Measurements from ENCODE around the gene ZBTB16. TPM values are rescaled to one million over a fixed set of nuclear protein-coding genes. Genes with fewer than 3 reads are reported as not detected.

Gene ZBTB16
- total and polyA plus RNA-seq, 12 donors = 7.9 to 119 (median 53.2) TPM

DNA sequence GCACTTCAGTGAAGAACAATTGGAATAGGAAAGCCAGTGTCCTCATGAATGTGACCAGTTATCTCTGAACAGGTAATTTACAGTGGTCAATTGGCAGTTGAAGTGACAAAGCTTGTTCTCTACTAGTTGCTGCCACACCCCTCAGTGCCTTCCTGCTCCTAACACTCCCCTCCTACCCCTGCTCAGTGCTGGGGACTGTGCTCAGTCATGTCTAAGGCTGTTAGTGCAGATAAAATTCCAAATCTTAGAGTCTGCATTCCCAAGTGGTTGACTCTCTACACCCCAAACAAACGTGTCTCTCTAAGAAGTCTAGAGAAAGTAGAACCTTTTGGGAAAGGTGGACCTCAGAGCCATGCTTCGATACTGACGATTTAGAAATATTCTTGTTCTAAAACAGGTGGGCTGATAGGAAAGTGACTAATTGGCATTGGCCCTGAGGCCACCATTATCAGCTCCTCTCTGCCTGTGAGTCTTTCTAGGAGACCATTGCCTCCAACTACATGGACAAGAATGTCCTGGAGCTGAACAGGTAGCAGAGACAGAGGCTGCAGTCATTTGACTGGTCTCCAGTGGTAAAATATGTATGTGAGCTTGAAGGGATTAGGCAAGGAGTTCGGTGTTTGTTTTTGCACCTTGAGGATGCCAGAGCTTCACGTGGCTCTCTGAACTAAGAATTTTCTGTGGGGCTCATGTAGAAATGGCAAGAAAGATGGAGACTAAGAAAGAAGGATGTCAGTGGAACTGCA lies 214.6 kb downstream of the ZBTB16 start:
- intact Hi-C loops (cut with DNase I) = loop anchor here in 1 of 2 donors (10.0 kb wide), 1 partner anchor 481 kb away; no protein-coding TSS in a partner anchor
- no peaks in the 10 kb centered on the region for H3K27me3 ChIP-seq
- 72 to 83% (median 76%) methylated on average over 5 of the region's 5 CpGs for WGBS, 4 donors

GRCh38 chr11:114274637-114275036 lies 215.1 kb downstream of the ZBTB16 start:
- Histone ChIP-seq H3K4me1 (replicated peaks in 1 of 2) (no peaks in the 10 kb centered on the region), H3K27ac (no peak overlapping the region), H3K36me3 (replicated peaks in 1 of 2) (no peaks in the 10 kb centered on the region), H3K27me3 (no peaks in the 10 kb centered on the region), H3K4me3 (no peak overlapping the region), H3K9me3 (replicated peaks in 1 of 3) (no peaks in the 10 kb centered on the region)
- TF ChIP-seq CTCF (IDR thresholded peaks at IDR 0.05) = no peak
- TF ChIP-seq POLR2A (IDR thresholded peaks at IDR 0.05) = no peak
- peak in 1 of 7 donors; percentile 43 for DNase-seq
- 68 to 74% (median 71%) methylated on average over 3 of the region's 3 CpGs for WGBS, 4 donors
- intact Hi-C loops (cut with DNase I) = loop anchor here in 1 of 2 donors (5.0 to 10.0 kb wide), 2 partner anchors 53 to 480 kb away; no protein-coding TSS in a partner anchor

More for the DNA sequence above, 214.6 kb downstream of the ZBTB16 start:
- TF ChIP-seq POLR2A (IDR thresholded peaks at IDR 0.05) (no peak), CTCF (IDR thresholded peaks at IDR 0.05) (no peak)
- Histone ChIP-seq H3K9me3 (replicated peaks in 1 of 3) (no peaks in the 10 kb centered on the region), H3K27ac (no peak overlapping the region), H3K36me3 (replicated peaks in 1 of 2) (no peaks in the 10 kb centered on the region), H3K4me3 (no peak overlapping the region), H3K4me1 (replicated peaks in 1 of 2) (no peaks in the 10 kb centered on the region)
- no peak for DNase-seq

- Histone ChIP-seq H3K9me3 (replicated peaks in 1 of 3) (no peaks in the 10 kb centered on the region), H3K36me3 (replicated peaks in 1 of 2) (no peaks in the 10 kb centered on the region), H3K4me1 (replicated peaks in 1 of 2) (no peaks in the 10 kb centered on the region), H3K4me3 (no peak overlapping the region), H3K27me3 (no peaks in the 10 kb centered on the region), H3K27ac (no peak overlapping the region)
- 69 to 88% (median 71%) methylated on average over 3 of the region's 3 CpGs for WGBS, 4 donors
- DNase-seq = peak in 1 of 7 donors; percentile 51
- intact Hi-C loops (cut with DNase I) = loop anchor here in 1 of 2 donors (5.0 to 10.0 kb wide), 2 partner anchors 52 to 480 kb away; no protein-coding TSS in a partner anchor
- no peak for TF ChIP-seq CTCF (IDR thresholded peaks at IDR 0.05)
- TF ChIP-seq POLR2A (IDR thresholded peaks at IDR 0.05) = no peak
Observed at GRCh38 chr11:114275280-114275679, 215.8 kb downstream of the ZBTB16 start.

DNA sequence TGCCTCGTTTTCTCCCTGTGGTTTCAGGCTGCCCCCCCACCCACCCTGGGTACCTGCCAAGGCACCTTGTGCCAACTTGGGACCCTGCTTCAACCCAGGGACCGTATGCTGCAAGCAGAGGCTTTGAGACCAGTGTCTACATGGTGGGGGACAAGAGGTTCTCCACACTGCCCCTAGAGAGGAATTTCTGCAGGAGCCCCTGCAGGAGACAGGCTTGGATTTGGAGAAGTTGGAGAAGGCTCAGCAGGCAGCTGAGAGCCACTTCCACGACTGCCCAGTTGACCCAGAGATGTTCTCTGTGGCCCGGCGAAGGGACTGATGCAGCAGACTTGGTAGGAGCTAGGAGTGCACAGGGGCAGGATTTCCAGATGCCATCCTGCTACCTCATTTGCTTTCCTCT lies 216.6 kb downstream of the ZBTB16 start:
- no peak overlapping the region for H3K4me3 ChIP-seq
- no peak for DNase-seq
- H3K27ac ChIP-seq = no peak overlapping the region
- intact Hi-C loops (cut with DNase I) = loop anchor here in 1 of 2 donors (5.0 to 10.0 kb wide), 2 partner anchors 51 to 479 kb away; no protein-coding TSS in a partner anchor
- 56 to 87% (median 74%) methylated on average over 3 to 5 of the region's 5 CpGs for WGBS, 4 donors
- no peak for TF ChIP-seq CTCF (IDR thresholded peaks at IDR 0.05)
- TF ChIP-seq POLR2A (IDR thresholded peaks at IDR 0.05) = no peak
- no peaks in the 10 kb centered on the region for H3K27me3 ChIP-seq
- no peaks in the 10 kb centered on the region for H3K4me1 ChIP-seq (replicated peaks in 1 of 2)
- no peaks in the 10 kb centered on the region for H3K36me3 ChIP-seq (replicated peaks in 1 of 2)
- no peaks in the 10 kb centered on the region for H3K9me3 ChIP-seq (replicated peaks in 1 of 3)

Measured in adrenal gland (tissue), 12 donors.